HEK293T (cell line): ENCODE measurements around the gene ZDHHC22.

Source experiments
- CTCF ChIA-PET: fragments of 350-600 bp; formaldehyde crosslinking; extraction: SDS; loops from one replicate; lab custom pipeline; 2021; ENCODE audit warnings: antibody characterized with exemption, inconsistent platforms; lab: Yijun Ruan, JAX
- POLR2A ChIA-PET: fragments of 350-600 bp; formaldehyde crosslinking; extraction: SDS; loops from one replicate; lab custom pipeline; 2020; ENCODE audit warnings: antibody characterized with exemption, inconsistent platforms; lab: Yijun Ruan, JAX
- DNase-seq: peaks from one replicate; pipeline ENCODE4 v3.0.0; 2012; ENCODE audit warnings: mixed read lengths; ENCODE audit errors: extremely low spot score
- ARNT ChIP-seq: fragments of 450-650 bp; IDR thresholded peaks from 2 replicates; pipeline ENCODE4 v1.6.1; 2017; ENCODE audit warnings: mild to moderate bottlenecking
- BHLHE40 ChIP-seq: fragments of 450-650 bp; IDR thresholded peaks from 2 replicates; pipeline ENCODE4 v1.6.1; 2016; ENCODE audit warnings: mild to moderate bottlenecking, moderate library complexity, borderline replicate concordance
- CTBP1 ChIP-seq: fragments of 450-650 bp; IDR thresholded peaks from 2 replicates; pipeline ENCODE4 v1.6.1; 2016; ENCODE audit warnings: borderline replicate concordance
- ELF4 ChIP-seq: fragments of 450-650 bp; IDR thresholded peaks from 2 replicates; pipeline ENCODE4 v1.6.1; 2017; ENCODE audit warnings: antibody characterized with exemption
- FOXA1 ChIP-seq: fragments of 450-650 bp; IDR thresholded peaks from 2 replicates; pipeline ENCODE4 v1.6.1; 2016; ENCODE audit warnings: mild to moderate bottlenecking
- FOXK2 ChIP-seq: fragments of 450-650 bp; IDR thresholded peaks from 2 replicates; pipeline ENCODE4 v1.6.1; 2016; ENCODE audit warnings: mild to moderate bottlenecking
- FOXM1 ChIP-seq: fragments of 450-650 bp; IDR thresholded peaks from 2 replicates; pipeline ENCODE4 v1.6.1; 2017; ENCODE audit warnings: mild to moderate bottlenecking, borderline replicate concordance
- HDGF ChIP-seq: fragments of 450-650 bp; IDR thresholded peaks from 2 replicates; pipeline ENCODE4 v1.6.1; 2017; ENCODE audit warnings: antibody characterized with exemption, borderline replicate concordance
- L3MBTL2 ChIP-seq: fragments of 450-650 bp; conservative IDR thresholded peaks from 2 replicates; pipeline ENCODE4 v1.6.1; 2016; ENCODE audit warnings: mild to moderate bottlenecking
- LEF1 ChIP-seq: fragments of 450-650 bp; IDR thresholded peaks from 2 replicates; pipeline ENCODE4 v1.6.1; 2017; ENCODE audit warnings: mild to moderate bottlenecking, borderline replicate concordance
- NFRKB ChIP-seq: fragments of 450-650 bp; IDR thresholded peaks from 2 replicates; pipeline ENCODE4 v1.6.1; 2016; ENCODE audit warnings: mild to moderate bottlenecking, moderate library complexity
- PKNOX1 ChIP-seq: fragments of 450-650 bp; IDR thresholded peaks from 2 replicates; pipeline ENCODE4 v1.6.1; 2016
- SP1 ChIP-seq: fragments of 450-650 bp; IDR thresholded peaks from 2 replicates; pipeline ENCODE4 v1.6.1; 2017
- SUZ12 ChIP-seq: fragments of 450-650 bp; IDR thresholded peaks from 2 replicates; pipeline ENCODE4 v1.6.1; 2016; ENCODE audit warnings: mild to moderate bottlenecking
- TARDBP ChIP-seq: fragments of 450-650 bp; IDR thresholded peaks from 2 replicates; pipeline ENCODE4 v1.6.1; 2016
- ZNF384 ChIP-seq: fragments of 450-650 bp; IDR thresholded peaks from 2 replicates; pipeline ENCODE4 v1.6.1; 2016

The ZDHHC22 gene

GRCh38 chr14:77109656-77110055, 31.9 kb downstream of the ZDHHC22 start:
- POLR2A ChIA-PET, result interaction anchor here (0.9 to 1.2 kb wide), 3 partner anchors 11 to 14 kb away, joined by 3 to 5 read pairs (median 3); no protein-coding TSS in a partner anchor
- CTCF ChIA-PET, result interaction anchor here (1.5 kb wide), 1 partner anchor 14 kb away, joined by 5 read pairs; no protein-coding TSS in a partner anchor
- DNase-seq, result no peak
- TF ChIP-seq NFRKB, result no peak
- TF ChIP-seq ARNT, result no peak
- TF ChIP-seq FOXK2, result no peak
- no peak for TF ChIP-seq L3MBTL2
- no peak for TF ChIP-seq LEF1
- TF ChIP-seq ELF4, result no peak
- TF ChIP-seq SP1, result no peak
- TF ChIP-seq PKNOX1, result no peak
- TF ChIP-seq HDGF, result no peak
- no peak for TF ChIP-seq FOXA1
- TF ChIP-seq TARDBP, result no peak
- no peak for TF ChIP-seq BHLHE40
- no peak for TF ChIP-seq FOXM1
- TF ChIP-seq CTBP1, result no peak
- TF ChIP-seq ZNF384, result no peak

DNA sequence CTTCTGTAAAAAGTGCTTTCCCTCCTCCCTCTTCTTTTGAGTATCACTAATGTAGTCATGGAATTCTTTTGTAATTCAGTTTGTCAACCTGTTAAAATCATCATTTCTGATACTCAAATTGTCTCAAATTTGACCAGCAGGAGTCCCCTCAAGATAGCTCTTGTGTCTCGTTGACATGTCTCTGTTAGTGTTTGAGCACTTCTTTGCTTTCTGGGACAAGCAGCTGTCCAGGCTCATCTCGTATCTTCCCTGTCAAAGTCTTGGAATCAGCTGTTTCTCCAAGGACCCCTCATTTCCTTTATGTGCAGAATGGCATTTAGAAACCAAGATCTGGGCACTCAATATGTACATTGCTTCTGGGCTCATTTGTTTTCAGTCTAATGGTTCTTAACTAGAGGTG, 32.8 kb downstream of the ZDHHC22 start:
- ChIA-PET CTCF (interaction anchor here (1.2 kb wide), 1 partner anchor 9 kb away, joined by 5 read pairs; no protein-coding TSS in a partner anchor), POLR2A (interaction anchor here (1.2 kb wide), 1 partner anchor 10 kb away, joined by 5 read pairs; no protein-coding TSS in a partner anchor)
- TF ChIP-seq FOXA1 (no peak), SP1 (no peak), BHLHE40 (no peak), FOXK2 (no peak), FOXM1 (no peak), ELF4 (no peak), HDGF (no peak), CTBP1 (no peak), NFRKB (no peak), TARDBP (no peak), SUZ12 (no peak)
- DNase-seq, result no peak

DNA sequence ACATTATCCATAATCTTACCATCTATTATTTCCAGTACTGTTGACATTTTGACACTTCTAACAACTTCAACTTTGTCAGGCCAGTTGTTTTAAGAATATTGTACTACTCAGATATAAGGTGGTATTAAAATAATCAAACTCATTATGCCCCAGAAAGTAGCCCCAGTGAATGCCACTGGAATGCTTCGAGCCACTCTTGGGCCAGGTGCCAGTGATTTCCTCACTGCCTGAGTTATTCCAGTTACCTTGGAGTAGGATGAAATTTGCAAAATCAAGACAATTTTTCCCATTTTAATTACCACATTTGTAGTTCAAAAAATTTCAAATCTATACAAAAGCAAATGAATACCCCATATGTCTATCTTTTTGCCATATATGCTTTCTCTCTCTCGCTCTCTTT, 34.4 kb downstream of the ZDHHC22 start:
- DNase-seq, result no peak
- TF ChIP-seq SUZ12 (no peak), ELF4 (no peak), FOXK2 (no peak), ZNF384 (no peak), ARNT (no peak), FOXM1 (no peak), PKNOX1 (no peak), BHLHE40 (no peak), TARDBP (no peak), SP1 (no peak), L3MBTL2 (no peak)
- ChIA-PET POLR2A (no interaction called here), CTCF (no interaction called here)

DNA sequence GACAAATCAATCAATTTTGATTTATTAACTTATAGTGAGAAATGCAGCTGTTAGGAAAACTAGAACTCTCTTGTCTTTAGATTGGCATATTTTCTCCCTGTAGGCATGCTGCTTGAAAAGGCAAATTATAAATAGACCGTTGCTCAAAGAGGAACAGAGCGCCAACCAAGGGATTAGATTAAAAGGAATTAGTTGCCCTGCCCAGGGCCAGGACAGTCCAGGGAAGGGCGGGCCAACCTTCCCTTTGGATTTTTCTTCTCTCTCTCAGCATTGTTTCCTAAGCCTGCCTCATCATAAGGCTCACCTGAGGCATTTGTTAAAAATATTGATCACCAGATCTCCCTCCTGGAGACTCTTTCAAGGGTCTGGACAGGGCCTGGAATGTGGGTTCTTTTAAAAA, 34.9 kb downstream of the ZDHHC22 start:
- no peak for TF ChIP-seq PKNOX1
- POLR2A ChIA-PET, result no interaction called here
- no peak for DNase-seq
- CTCF ChIA-PET, result no interaction called here

GRCh38 chr14:77105145-77105939, 36.2 kb downstream of the ZDHHC22 start:
- ChIA-PET POLR2A (interaction anchor here (1.2 kb wide), 1 partner anchor 18 kb away, joined by 6 read pairs; no protein-coding TSS in a partner anchor), CTCF (no interaction called here)
- TF ChIP-seq PKNOX1, result no peak
- no peak for TF ChIP-seq NFRKB
- no peak for TF ChIP-seq FOXK2
- no peak for TF ChIP-seq ZNF384
- TF ChIP-seq FOXA1, result no peak
- no peak for TF ChIP-seq TARDBP
- TF ChIP-seq ARNT, result no peak
- TF ChIP-seq L3MBTL2, result no peak
- no peak for TF ChIP-seq SP1
- no peak for TF ChIP-seq BHLHE40
- no peak for TF ChIP-seq LEF1
- DNase-seq, result no peak

DNA sequence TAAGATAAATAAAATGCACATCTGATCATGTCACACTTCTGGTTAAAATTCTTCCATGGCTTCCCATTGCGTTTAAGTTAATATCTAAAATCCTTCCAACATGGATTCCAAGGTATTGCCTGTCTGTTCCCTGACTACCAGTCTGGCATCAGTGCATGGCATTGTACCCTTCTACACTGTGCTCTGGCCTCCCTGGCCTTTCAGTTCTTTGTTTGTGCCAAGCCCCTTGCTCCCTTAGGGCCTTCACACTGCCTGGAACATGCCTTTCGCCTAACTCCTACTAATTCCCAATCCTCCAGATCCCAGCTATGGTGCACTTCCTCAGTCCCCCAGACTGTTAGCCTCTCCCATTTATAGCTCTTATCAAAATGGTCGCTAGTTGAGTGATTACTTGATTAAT, 37.2 kb downstream of the ZDHHC22 start:
- TF ChIP-seq ARNT (no peak), HDGF (no peak), SP1 (no peak), PKNOX1 (no peak), ZNF384 (no peak), SUZ12 (no peak), BHLHE40 (no peak), L3MBTL2 (no peak), NFRKB (no peak), LEF1 (no peak), FOXK2 (no peak), FOXA1 (no peak), FOXM1 (no peak), CTBP1 (no peak), ELF4 (no peak), TARDBP (no peak)
- ChIA-PET POLR2A (no interaction called here), CTCF (interaction anchor here (1.4 kb wide), 1 partner anchor 10 kb away, joined by 4 read pairs; no protein-coding TSS in a partner anchor)
- DNase-seq, result no peak
